GM08714 (cell line): ENCODE measurements around the gene ENTHD1.

ENCODE experiments used
- H3K4me3 ChIP-seq: fragments of 200-500 bp; sonication (Bioruptor generic); 2 replicates; pipeline ENCODE4 v1.5.1; 2014; ENCODE audit warnings: mild to moderate bottlenecking, low read length, inconsistent platforms
- ZNF274 ChIP-seq: IDR thresholded peaks from 2 replicates; pipeline ENCODE4 v1.6.1; 2012; ENCODE audit warnings: mild to moderate bottlenecking, low read depth, low read length

Gene ENTHD1

GRCh38 chr22:39893526-39893925 lies at the start of gene ENTHD1:
Gene ENTHD1, minus strand, starts transcription at chr22:39893760. Its CDS starts 6,012 bp downstream, at chr22:39887748.
- no peak for TF ChIP-seq ZNF274

DNA sequence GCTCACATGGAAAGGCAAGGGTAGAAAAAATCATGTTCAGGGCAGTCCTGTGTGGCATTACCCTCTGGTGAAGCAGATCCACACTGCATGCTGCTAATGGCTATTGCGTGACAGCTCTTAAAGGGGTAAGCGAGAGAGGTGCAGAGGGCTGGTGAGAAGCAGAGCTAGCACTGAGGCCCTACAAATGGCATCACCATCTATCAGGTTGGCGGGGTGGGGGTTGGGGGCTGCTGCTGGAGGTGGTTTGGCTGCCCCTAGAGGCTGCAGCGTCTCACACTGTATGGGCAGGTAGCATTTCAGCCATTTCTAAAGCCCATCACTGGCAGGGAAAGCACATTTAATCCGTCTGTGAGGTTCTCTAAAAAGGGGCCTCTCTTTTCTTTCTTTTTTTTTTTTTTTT lies 49.8 kb upstream of the ENTHD1 start:
- H3K4me3 ChIP-seq = no peak overlapping the region
- TF ChIP-seq ZNF274 = no peak

More at GRCh38 chr22:39893526-39893925, at the start of gene ENTHD1:
- H3K4me3 ChIP-seq = no peak within 1 kb of the TSS

GRCh38 chr22:39942439-39943230 lies 49.1 kb upstream of the ENTHD1 start:
- no peak overlapping the region for H3K4me3 ChIP-seq
- TF ChIP-seq ZNF274 = no peak

DNA sequence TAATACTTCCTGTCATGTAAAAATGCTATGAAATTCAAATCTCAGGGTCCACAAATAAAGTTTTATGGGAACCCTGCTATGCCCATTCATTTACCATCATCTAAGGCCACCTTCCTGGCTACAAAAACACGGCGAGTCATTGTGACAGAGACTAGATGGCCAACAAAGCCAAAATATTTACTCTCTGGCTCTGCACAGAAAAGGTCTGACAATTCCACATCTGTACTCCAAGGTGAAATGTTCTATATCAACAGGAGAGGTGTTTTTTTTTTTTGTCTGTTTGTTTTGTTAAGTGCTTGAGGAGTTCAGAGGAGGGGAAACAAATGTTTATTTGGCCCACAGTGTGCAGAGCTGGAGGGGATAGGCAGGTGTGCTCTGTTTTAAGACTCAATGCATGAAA lies 48.0 kb upstream of the ENTHD1 start:
- no peak for TF ChIP-seq ZNF274
- no peak overlapping the region for H3K4me3 ChIP-seq

DNA sequence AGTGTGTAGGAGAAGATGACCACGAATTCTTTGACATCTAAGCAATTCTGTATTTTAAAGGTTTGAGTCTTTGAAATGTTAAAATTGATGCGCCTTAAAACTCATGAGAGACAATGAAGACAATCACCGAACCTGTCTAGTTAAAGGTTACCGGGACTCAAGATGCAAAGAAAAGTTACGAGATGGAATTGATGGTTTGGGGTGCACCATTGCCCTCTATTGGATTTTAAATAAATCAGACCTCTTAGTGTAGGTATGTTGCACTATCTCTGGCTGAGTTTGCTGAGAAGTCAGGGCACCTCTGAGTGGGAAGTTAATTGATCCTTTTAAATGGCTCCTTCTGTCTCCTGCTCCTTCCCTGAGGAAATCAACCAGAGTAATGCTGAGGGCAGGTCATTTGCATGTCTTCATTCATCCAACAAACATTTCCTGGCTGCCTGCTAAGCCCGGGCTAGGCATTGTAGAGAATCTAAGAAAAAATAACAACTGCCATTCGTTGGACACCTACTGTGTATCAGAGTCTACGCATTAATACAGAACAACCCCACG lies 47.3 kb upstream of the ENTHD1 start:
- no peak for TF ChIP-seq ZNF274
- H3K4me3 ChIP-seq = no peak overlapping the region

DNA sequence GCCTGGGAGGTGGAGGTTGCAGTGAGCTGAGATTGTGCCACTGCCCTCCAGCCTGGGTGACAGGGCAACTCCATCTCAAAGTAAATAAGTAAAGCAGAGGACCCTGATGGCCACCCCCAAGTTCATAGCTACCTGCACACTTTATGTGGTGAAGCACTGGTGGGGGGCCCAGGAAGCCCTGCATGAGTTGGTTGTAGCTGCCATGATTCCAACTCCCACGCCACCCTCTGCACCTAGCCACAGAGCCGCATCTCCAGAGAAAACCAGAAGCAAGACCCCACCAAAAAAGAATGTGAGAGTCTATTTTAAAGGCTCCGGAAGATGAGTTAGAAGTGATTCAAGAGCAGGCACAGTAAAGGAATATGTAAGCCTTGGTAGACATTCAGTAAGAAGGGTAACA lies 46.3 kb upstream of the ENTHD1 start:
- no peak overlapping the region for H3K4me3 ChIP-seq
- no peak for TF ChIP-seq ZNF274

DNA sequence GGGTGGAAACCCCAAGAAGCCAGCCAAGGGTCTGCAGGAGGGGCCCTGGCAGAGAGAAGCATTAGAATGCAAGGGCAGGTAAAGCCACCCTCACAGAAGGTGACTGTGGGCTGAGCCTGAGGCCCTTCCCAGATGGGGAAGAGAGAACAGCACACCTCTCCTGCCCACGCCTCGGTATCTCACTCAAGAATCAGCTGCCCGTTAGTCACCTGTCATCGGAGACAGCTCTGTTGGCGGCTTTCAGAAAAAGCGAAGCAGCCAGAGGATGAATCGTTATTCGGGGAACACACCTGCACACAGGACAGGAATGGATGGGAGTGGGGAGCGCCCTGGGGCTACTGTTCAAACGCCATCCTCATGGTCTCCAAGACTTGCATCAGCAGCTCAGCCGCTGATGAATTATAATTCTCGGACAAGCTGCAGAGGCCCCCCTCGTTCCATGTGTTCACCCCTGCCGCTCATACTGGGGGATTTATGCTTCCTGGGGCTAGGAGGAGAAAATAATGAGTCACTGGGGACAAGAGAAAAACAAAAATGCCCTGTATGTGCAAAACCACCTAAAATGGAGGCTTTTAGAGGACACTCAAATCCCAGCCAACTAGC lies 45.0 kb upstream of the ENTHD1 start:
- H3K4me3 ChIP-seq = no peak overlapping the region
- TF ChIP-seq ZNF274 = no peak

GRCh38 chr22:39937906-39938305 lies 44.3 kb upstream of the ENTHD1 start:
- H3K4me3 ChIP-seq = no peak overlapping the region
- TF ChIP-seq ZNF274 = no peak

GRCh38 chr22:39936523-39937145 lies 43.1 kb upstream of the ENTHD1 start:
- H3K4me3 ChIP-seq = no peak overlapping the region
- no peak for TF ChIP-seq ZNF274

DNA sequence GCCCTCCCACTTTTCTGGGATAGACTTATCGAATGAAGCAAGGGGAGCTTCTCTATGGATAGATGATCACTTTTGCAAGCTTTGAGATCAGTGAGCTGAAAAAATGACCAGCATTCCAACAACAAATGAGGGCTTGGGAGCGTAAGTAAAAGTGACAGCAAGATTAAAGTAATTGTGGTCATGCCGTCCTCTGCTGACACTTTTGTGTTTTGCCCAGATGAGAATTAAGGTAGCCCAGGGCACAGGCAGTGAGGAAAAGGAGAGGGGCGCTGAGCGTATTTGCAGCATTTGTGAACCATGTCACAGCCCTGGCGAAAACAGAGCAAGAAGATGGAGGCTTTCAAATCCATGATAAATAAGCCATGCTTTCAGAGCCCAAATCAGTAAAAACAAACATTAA lies 42.1 kb upstream of the ENTHD1 start:
- TF ChIP-seq ZNF274 = no peak
- no peak overlapping the region for H3K4me3 ChIP-seq

DNA sequence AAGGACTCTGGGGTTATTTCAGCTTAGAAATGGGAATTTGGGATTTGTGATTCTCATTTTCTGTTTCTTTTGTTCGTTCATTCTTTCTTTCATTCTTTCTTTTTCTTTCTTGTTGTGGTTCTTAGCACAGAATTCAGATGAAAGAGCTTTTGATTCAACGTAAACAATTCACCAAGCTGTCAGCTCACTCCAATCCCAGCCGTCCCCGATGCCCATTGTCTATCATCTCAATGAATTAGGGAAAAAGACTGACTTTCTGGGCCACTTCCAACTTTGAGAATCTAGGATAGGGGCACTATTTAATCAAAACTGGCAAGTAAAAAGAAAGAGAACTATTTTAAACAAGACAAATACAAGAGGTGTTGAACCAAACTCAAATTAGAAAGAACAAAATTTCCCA lies 41.6 kb upstream of the ENTHD1 start:
- no peak overlapping the region for H3K4me3 ChIP-seq
- no peak for TF ChIP-seq ZNF274

DNA sequence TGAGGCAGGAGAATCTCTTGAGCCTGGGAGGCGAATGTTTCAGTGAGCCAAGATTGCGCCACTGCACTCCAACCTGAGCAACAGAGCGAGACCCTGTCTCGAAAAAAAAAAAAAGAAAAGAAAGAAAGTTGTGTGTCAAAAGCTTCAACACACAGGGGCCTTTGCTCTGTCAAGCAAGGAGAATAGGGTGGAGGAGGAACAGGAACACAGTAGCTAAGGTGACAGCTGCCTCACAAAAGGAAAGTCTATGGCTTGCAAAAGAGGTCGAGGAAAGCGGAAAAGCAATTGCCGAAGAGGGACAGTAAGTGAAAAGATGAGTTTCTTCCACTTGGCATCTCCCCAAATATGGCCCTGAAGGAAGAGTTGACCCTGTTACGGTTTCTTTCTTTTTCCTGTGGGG lies 40.2 kb upstream of the ENTHD1 start:
- TF ChIP-seq ZNF274 = no peak
- H3K4me3 ChIP-seq = no peak overlapping the region

DNA sequence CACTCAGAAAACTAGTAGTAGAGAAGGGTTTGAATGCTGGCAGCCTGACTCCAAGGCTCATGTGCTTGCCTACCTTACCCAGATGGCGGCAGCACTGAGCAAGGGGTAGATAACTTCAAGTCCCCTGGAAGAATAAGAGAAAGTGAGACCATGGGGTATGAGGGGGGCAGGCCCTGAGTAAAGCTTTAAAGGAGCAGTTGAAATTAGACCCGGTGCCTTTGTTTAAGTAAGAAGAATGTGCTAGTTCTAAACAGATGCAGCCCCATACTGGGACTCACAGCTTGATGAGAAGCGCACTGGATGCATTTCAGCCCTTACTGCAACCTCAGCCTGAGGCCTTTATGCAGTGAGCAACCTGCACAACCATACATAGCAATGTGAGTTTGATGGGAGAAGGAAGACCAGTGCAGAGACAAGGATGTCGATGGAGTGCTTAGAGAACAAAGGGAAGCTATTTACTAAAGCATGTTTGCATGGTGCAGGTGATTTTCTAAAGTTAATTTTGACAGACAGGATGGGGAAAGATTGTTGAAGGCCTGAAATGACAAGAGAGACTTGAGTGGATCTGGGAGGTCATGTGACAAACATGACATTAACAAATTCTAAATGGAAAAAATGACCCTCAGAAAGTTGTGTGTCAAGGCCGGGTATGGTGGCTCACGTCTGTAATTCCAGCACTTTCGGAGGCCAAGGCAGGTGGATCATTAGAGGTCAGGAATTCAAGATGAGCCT lies 39.5 kb upstream of the ENTHD1 start:
- no peak overlapping the region for H3K4me3 ChIP-seq
- no peak for TF ChIP-seq ZNF274

DNA sequence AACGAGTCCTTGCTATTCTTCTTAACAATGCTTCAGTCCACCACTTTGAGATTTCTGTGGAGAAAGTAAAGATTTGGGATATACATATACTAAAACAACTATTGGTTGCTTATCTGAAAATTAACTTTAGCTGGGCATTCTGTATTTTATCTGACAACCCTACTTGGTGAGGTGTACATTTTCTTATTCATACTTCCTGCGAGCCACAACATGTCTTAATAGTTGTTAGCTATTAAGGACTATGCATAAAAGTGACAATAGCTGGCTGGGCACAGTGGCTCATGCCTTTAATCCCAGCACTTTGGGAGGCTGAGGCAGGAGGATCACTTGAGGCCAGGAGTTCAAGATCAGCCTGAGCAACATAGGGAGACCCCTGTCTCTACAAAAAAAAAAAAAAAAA lies 38.6 kb upstream of the ENTHD1 start:
- no peak for TF ChIP-seq ZNF274
- no peak overlapping the region for H3K4me3 ChIP-seq

DNA sequence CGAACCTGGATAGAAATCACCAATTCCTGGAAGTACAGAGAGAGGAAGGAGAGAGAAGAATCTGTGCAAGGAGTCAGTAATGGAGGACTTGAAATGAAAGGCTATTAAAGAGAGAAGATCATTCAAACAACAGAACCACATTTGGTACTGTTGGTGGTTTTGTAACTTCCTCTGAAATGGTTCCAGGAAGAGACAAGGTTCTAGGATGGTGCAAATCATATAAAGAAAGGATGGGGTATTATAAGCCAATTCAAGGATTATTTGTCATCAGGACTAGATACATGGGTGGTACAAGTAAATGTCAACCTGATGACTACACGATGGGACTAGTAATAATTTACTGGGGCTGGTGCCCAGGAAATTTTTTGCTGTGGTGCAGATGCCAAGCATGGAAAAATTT lies 37.7 kb upstream of the ENTHD1 start:
- no peak overlapping the region for H3K4me3 ChIP-seq
- no peak for TF ChIP-seq ZNF274
